Stimulated activated CD8-positive, alpha-beta memory T cell treated with anti-CD3 and anti-CD28 coated beads, Interleukin-7, amount 100 ng/mL, for 1 hour (primary cell): ENCODE data around the gene DNAH7.

Experiments
- DNase-seq, 2 donors: peaks; one replicate each; pipeline ENCODE4 v3.0.0-alpha.2; 2020; ENCODE audit warnings: low read depth in 2 of 2

DNAH7 gene

GRCh38 chr2:195813421-195813820, 255.2 kb downstream of the DNAH7 start:
- DNase-seq: no peak

GRCh38 chr2:195810340-195811098, 258.1 kb downstream of the DNAH7 start:
- DNase-seq: no peak

GRCh38 chr2:195808189-195808588, 260.4 kb downstream of the DNAH7 start:
- DNase-seq: no peak

GRCh38 chr2:195805283-195805976, 263.2 kb downstream of the DNAH7 start:
- DNase-seq: no peak

- no peak for DNase-seq
These were observed 272.8 kb downstream of the DNAH7 start for GRCh38 chr2:195795879-195796278.

GRCh38 chr2:195793881-195794280, 274.8 kb downstream of the DNAH7 start:
- no peak for DNase-seq

GRCh38 chr2:195782156-195782555, 286.5 kb downstream of the DNAH7 start:
- no peak for DNase-seq

- DNase-seq: no peak
These were observed 289.1 kb downstream of the DNAH7 start for GRCh38 chr2:195779491-195779890.

- no peak for DNase-seq
These were observed 298.7 kb downstream of the DNAH7 start for GRCh38 chr2:195769975-195770374.

GRCh38 chr2:195768431-195768830, 300.2 kb downstream of the DNAH7 start:
- DNase-seq: no peak

GRCh38 chr2:195766691-195767090, 301.9 kb downstream of the DNAH7 start:
- DNase-seq: no peak

GRCh38 chr2:195763866-195764265, 304.8 kb downstream of the DNAH7 start:
- no peak for DNase-seq

GRCh38 chr2:195759877-195760276, 308.8 kb downstream of the DNAH7 start:
- DNase-seq: no peak

- no peak for DNase-seq
These were observed 309.8 kb downstream of the DNAH7 start for GRCh38 chr2:195758846-195759245.

GRCh38 chr2:195756218-195756942, 312.3 kb downstream of the DNAH7 start:
- DNase-seq: no peak

GRCh38 chr2:195741191-195741590, 327.4 kb downstream of the DNAH7 start:
- DNase-seq: no peak

- DNase-seq: no peak
These were observed 330.9 kb downstream of the DNAH7 start for GRCh38 chr2:195737511-195738325.

GRCh38 chr2:195735347-195735746, 333.3 kb downstream of the DNAH7 start:
- no peak for DNase-seq

GRCh38 chr2:195734931-195735330, 333.7 kb downstream of the DNAH7 start:
- no peak for DNase-seq

GRCh38 chr2:195734395-195734794, 334.2 kb downstream of the DNAH7 start:
- no peak for DNase-seq

- no peak for DNase-seq
These were observed 334.8 kb downstream of the DNAH7 start for GRCh38 chr2:195733831-195734230.

- no peak for DNase-seq
These were observed 336.1 kb downstream of the DNAH7 start for GRCh38 chr2:195732574-195732973.
